ENCODE data around the gene CCDC40. TPM values are rescaled to one million over a fixed set of nuclear protein-coding genes. Genes with fewer than 3 reads are reported as not detected.

CCDC40 gene
- total RNA-seq, 1 donor from 2014 or later: 5.4 TPM

GRCh38 chr17:80123791-80124190 is 87.3 kb downstream of the CCDC40 start:
- no peak overlapping the region for H3K4me3 ChIP-seq
- DNase-seq (ENCODE audit: low spot score in 2 of 2): no peak
- intact Hi-C loops (cut with DNase I): no loop called here
- no peaks in the 10 kb centered on the region for H3K27me3 ChIP-seq
- no peak for TF ChIP-seq CTCF (IDR thresholded peaks at IDR 0.05)
- peaks cover 0 to 3% of the 10 kb centered on the region in 2 donors for H3K36me3 ChIP-seq
- no peaks in the 10 kb centered on the region for H3K9me3 ChIP-seq
- no peak overlapping the region for H3K27ac ChIP-seq
- no peaks in the 10 kb centered on the region for H3K4me1 ChIP-seq

DNA sequence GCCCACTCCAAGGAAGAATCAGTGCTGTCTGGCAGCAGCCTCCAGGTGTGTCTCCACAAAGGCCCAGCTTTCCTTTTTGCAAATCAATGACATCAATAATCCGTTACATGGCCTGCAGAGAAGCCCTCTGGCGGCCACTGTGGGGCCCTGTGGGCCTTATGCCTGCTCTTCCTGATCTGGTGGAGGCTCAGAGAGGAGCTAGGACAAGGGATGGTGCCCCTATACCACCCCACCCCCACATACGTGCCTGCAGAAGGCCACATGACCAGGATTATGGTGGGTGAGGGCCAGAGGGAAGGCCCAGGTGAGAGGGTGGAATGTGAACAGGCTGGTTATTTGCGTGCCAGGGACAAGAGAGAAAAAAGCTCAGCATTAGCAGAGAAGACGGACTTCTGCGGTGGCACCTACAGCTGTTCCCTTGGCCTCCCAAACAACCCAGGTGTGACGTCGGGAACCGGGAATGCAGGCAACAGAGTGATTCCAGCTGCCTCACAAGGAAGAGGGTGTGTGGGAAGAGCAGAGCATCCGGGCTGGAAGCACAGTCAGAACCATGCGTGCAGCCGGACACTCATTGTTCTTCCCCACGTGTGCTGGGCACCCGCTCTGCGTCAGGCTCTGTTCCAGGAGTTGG is 88.0 kb downstream of the CCDC40 start:
- H3K27me3 ChIP-seq: no peaks in the 10 kb centered on the region
- no peak overlapping the region for H3K27ac ChIP-seq
- no peak for TF ChIP-seq CTCF (IDR thresholded peaks at IDR 0.05)
- H3K9me3 ChIP-seq: no peaks in the 10 kb centered on the region
- no peak for DNase-seq (ENCODE audit: low spot score in 2 of 2)
- no peaks in the 10 kb centered on the region for H3K36me3 ChIP-seq
- intact Hi-C loops (cut with DNase I): no loop called here
- no peaks in the 10 kb centered on the region for H3K4me1 ChIP-seq
- no peak overlapping the region for H3K4me3 ChIP-seq

- no peak overlapping the region for H3K27ac ChIP-seq
These were observed 89.4 kb downstream of the CCDC40 start for GRCh38 chr17:80125656-80126448.

DNA sequence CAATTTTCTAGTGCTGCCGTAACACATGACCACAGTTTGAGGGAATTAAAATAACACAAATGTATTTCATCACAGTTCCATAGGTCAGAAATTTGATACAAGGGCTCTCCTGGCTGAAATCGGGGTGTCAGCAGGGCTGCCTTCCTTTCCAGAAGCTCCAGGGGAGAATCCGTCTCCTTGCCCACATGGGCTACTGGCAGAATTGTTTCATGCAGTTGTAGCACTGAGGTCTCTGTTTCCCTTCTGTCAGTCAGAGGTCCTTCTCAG is 89.9 kb downstream of the CCDC40 start:
- Histone ChIP-seq H3K4me3 (no peak overlapping the region), H3K27me3 (no peaks in the 10 kb centered on the region), H3K9me3 (no peaks in the 10 kb centered on the region), H3K36me3 (no peaks in the 10 kb centered on the region), H3K4me1 (no peaks in the 10 kb centered on the region), H3K27ac (no peak overlapping the region)
- DNase-seq (ENCODE audit: low spot score in 2 of 2): no peak
- intact Hi-C loops (cut with DNase I): no loop called here
- no peak for TF ChIP-seq CTCF (IDR thresholded peaks at IDR 0.05)

More at GRCh38 chr17:80125656-80126448, 89.4 kb downstream of the CCDC40 start:
- intact Hi-C loops (cut with DNase I): no loop called here
- no peaks in the 10 kb centered on the region for H3K4me1 ChIP-seq
- no peaks in the 10 kb centered on the region for H3K9me3 ChIP-seq
- no peak for TF ChIP-seq CTCF (IDR thresholded peaks at IDR 0.05)
- no peak overlapping the region for H3K4me3 ChIP-seq
- H3K27me3 ChIP-seq: no peaks in the 10 kb centered on the region
- no peaks in the 10 kb centered on the region for H3K36me3 ChIP-seq
- no peak for DNase-seq (ENCODE audit: low spot score in 2 of 2)

DNA sequence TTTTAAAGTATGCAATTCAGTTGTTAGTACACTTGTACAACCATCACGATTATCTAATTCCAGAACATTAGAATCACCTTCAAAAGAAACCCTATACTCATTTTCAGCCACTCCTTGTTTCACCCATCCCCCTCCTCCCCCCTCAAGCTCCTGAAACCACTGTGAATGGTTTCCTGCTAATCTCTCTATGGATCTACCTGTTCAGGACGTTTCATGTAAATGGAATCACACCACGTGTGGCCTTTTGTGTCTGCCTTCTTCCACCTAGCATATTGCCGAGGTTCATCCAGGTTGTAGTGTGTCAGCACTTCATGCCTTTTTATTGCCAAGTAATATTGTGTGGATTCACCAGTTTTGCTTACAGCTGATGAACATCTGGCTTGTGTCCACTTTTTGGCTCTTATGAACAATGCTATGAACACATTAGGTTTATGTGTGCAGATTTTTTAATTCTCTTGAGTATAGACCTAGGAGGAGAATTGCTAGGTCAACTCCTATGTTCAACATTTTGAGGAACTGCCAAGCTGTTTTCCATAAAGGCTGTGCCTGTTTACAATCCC is 92.6 kb downstream of the CCDC40 start:
- Histone ChIP-seq H3K4me1 (no peaks in the 10 kb centered on the region), H3K27me3 (no peaks in the 10 kb centered on the region), H3K4me3 (no peak overlapping the region), H3K36me3 (peaks cover 7 to 13% of the 10 kb centered on the region in 2 donors), H3K27ac (no peak overlapping the region), H3K9me3 (no peaks in the 10 kb centered on the region)
- no peak for DNase-seq (ENCODE audit: low spot score in 2 of 2)
- intact Hi-C loops (cut with DNase I): no loop called here
- TF ChIP-seq CTCF (IDR thresholded peaks at IDR 0.05): no peak
